ENCODE data around the gene HPSE2.

GRCh38 chr10:98472196-98472595 is 763.5 kb downstream of the HPSE2 start:
- TF ChIP-seq, protein P1, sequence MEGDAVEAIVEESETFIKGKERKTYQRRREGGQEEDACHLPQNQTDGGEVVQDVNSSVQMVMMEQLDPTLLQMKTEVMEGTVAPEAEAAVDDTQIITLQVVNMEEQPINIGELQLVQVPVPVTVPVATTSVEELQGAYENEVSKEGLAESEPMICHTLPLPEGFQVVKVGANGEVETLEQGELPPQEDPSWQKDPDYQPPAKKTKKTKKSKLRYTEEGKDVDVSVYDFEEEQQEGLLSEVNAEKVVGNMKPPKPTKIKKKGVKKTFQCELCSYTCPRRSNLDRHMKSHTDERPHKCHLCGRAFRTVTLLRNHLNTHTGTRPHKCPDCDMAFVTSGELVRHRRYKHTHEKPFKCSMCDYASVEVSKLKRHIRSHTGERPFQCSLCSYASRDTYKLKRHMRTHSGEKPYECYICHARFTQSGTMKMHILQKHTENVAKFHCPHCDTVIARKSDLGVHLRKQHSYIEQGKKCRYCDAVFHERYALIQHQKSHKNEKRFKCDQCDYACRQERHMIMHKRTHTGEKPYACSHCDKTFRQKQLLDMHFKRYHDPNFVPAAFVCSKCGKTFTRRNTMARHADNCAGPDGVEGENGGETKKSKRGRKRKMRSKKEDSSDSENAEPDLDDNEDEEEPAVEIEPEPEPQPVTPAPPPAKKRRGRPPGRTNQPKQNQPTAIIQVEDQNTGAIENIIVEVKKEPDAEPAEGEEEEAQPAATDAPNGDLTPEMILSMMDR (IDR thresholded peaks at IDR 0.05; ENCODE audit: low read depth, low read length): no peak
- TF ChIP-seq EZH2phosphoT487 (IDR thresholded peaks at IDR 0.05; ENCODE audit: low read depth): no peak
